ENCODE data around the gene USP31.

The USP31 gene

GRCh38 chr16:23175651-23176050 lies 26.4 kb upstream of the USP31 start:
- no peak for TF ChIP-seq PPARA (CRISPR knock-in tag; IDR thresholded peaks at IDR 0.05; ENCODE audit: borderline replicate concordance)
- TF ChIP-seq ARNTL (CRISPR knock-in tag; IDR thresholded peaks at IDR 0.05; ENCODE audit: borderline replicate concordance, low read depth), result no peak
- no peak for TF ChIP-seq CSDC2 (CRISPR knock-in tag; IDR thresholded peaks at IDR 0.05)
- TF ChIP-seq TCF4 (CRISPR knock-in tag; IDR thresholded peaks at IDR 0.05; ENCODE audit: borderline replicate concordance), result no peak
- no peak for TF ChIP-seq ZC3H10 (CRISPR knock-in tag; IDR thresholded peaks at IDR 0.05)
- no peak for TF ChIP-seq GLIS3 (CRISPR knock-in tag; IDR thresholded peaks at IDR 0.05)
- TF ChIP-seq CSRNP3 (CRISPR knock-in tag; IDR thresholded peaks at IDR 0.05), result no peak
- no peak for TF ChIP-seq OSR1 (CRISPR knock-in tag; IDR thresholded peaks at IDR 0.05)
- no peak for TF ChIP-seq ZNF70 (CRISPR knock-in tag; IDR thresholded peaks at IDR 0.05)
- no peak for TF ChIP-seq ZNF8 (CRISPR knock-in tag; IDR thresholded peaks at IDR 0.05)
- TF ChIP-seq ISL1 (CRISPR knock-in tag; IDR thresholded peaks at IDR 0.05), result no peak
- no peak for TF ChIP-seq ZNF565 (CRISPR knock-in tag; conservative IDR thresholded peaks at IDR 0.05; ENCODE audit: low read depth)
- no peak for TF ChIP-seq TSHZ2 (CRISPR knock-in tag; IDR thresholded peaks at IDR 0.05)
- TF ChIP-seq TOX (CRISPR knock-in tag; IDR thresholded peaks at IDR 0.05; ENCODE audit: borderline replicate concordance), result no peak
- TF ChIP-seq, protein P1, sequence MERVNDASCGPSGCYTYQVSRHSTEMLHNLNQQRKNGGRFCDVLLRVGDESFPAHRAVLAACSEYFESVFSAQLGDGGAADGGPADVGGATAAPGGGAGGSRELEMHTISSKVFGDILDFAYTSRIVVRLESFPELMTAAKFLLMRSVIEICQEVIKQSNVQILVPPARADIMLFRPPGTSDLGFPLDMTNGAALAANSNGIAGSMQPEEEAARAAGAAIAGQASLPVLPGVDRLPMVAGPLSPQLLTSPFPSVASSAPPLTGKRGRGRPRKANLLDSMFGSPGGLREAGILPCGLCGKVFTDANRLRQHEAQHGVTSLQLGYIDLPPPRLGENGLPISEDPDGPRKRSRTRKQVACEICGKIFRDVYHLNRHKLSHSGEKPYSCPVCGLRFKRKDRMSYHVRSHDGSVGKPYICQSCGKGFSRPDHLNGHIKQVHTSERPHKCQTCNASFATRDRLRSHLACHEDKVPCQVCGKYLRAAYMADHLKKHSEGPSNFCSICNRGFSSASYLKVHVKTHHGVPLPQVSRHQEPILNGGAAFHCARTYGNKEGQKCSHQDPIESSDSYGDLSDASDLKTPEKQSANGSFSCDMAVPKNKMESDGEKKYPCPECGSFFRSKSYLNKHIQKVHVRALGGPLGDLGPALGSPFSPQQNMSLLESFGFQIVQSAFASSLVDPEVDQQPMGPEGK (CRISPR knock-in tag; IDR thresholded peaks at IDR 0.05; ENCODE audit: borderline replicate concordance), result no peak
- TF ChIP-seq BACH2 (CRISPR knock-in tag; IDR thresholded peaks at IDR 0.05; ENCODE audit: borderline replicate concordance), result no peak
- TF ChIP-seq CREB5 (CRISPR knock-in tag; IDR thresholded peaks at IDR 0.05; ENCODE audit: low read depth), result no peak
- no peak for ATAC-seq

GRCh38 chr16:23174622-23175021 lies 25.4 kb upstream of the USP31 start:
- TF ChIP-seq TCF4 (CRISPR knock-in tag; IDR thresholded peaks at IDR 0.05; ENCODE audit: borderline replicate concordance) (no peak), ISL1 (CRISPR knock-in tag; IDR thresholded peaks at IDR 0.05) (no peak), ARNTL (CRISPR knock-in tag; IDR thresholded peaks at IDR 0.05; ENCODE audit: borderline replicate concordance, low read depth) (no peak), ZNF70 (CRISPR knock-in tag; IDR thresholded peaks at IDR 0.05) (no peak), CREB5 (CRISPR knock-in tag; IDR thresholded peaks at IDR 0.05; ENCODE audit: low read depth) (no peak), ESRRG (CRISPR knock-in tag; IDR thresholded peaks at IDR 0.05) (no peak)
- TF ChIP-seq, protein P2, sequence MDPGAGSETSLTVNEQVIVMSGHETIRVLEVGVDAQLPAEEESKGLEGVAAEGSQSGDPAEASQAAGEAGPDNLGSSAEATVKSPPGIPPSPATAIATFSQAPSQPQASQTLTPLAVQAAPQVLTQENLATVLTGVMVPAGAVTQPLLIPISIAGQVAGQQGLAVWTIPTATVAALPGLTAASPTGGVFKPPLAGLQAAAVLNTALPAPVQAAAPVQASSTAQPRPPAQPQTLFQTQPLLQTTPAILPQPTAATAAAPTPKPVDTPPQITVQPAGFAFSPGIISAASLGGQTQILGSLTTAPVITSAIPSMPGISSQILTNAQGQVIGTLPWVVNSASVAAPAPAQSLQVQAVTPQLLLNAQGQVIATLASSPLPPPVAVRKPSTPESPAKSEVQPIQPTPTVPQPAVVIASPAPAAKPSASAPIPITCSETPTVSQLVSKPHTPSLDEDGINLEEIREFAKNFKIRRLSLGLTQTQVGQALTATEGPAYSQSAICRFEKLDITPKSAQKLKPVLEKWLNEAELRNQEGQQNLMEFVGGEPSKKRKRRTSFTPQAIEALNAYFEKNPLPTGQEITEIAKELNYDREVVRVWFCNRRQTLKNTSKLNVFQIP (CRISPR knock-in tag; IDR thresholded peaks at IDR 0.05; ENCODE audit: borderline replicate concordance, low read depth), result no peak
- ATAC-seq, result 0 out of 3 replicates have a peak, but pooled peaks have one; percentile 34

DNA sequence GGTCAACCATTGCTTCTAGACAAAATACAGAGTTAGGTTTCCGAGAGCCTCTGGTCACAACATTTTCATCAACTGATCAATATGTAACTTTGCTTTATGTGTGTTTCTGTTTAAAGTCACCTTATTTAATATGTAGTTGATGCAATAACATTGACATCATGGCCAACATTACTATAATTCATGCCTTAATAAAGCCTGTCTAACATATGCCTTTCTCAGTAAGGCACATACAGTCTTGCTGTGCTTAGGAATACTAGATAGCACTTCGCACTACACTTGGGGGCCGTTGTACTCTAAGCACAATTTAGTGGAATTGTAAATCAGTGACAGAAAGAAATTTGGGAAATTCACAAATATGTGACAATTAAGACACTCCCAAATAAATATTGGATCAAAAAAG lies 23.7 kb upstream of the USP31 start:
- ATAC-seq, result no peak
- TF ChIP-seq ZFP3 (CRISPR knock-in tag; IDR thresholded peaks at IDR 0.05), result no peak
- TF ChIP-seq CSRNP3 (CRISPR knock-in tag; IDR thresholded peaks at IDR 0.05), result no peak
- no peak for TF ChIP-seq ZC3H10 (CRISPR knock-in tag; IDR thresholded peaks at IDR 0.05)

Data from SK-N-SH treated with all-trans-retinoic acid at 6 μM for 48 hours (cell line).